ENCODE measurements around the gene SCAP. TPM values are rescaled to one million over a fixed set of nuclear protein-coding genes. Genes with fewer than 3 reads are reported as not detected.
"Not testable (repeated sequence)": the region's sequence is repeated elsewhere in the genome, so short reads cannot be mapped to it uniquely, and the experiment has no call there.

The SCAP gene
- total RNA-seq, 1 donor from 2014 or later: 84.7 TPM

- Histone ChIP-seq H3K27ac (no peak overlapping the region), H3K27me3 (no peaks in the 10 kb centered on the region), H3K9me3 (no peaks in the 10 kb centered on the region), H3K4me3 (no peak overlapping the region), H3K4me1 (peaks cover 31% of the 10 kb centered on the region), H3K36me3 (no peaks in the 10 kb centered on the region)
- DNase-seq (ENCODE audit: extremely low spot score in 2 of 2): no peak
- no peak for TF ChIP-seq POLR2A (IDR thresholded peaks at IDR 0.05)
- TF ChIP-seq CTCF (IDR thresholded peaks at IDR 0.05): no peak
- TF ChIP-seq POLR2AphosphoS5 (IDR thresholded peaks at IDR 0.05; ENCODE audit: insufficient read depth in 1 of 2, low read depth in 1 of 2): no peak
- intact Hi-C loops (cut with DNase I): no loop called here
Observed at GRCh38 chr3:47378869-47379268, 96.9 kb downstream of the SCAP start.

- no peak for TF ChIP-seq POLR2AphosphoS5 (IDR thresholded peaks at IDR 0.05; ENCODE audit: insufficient read depth in 1 of 2, low read depth in 1 of 2)
- no peak for TF ChIP-seq POLR2A (IDR thresholded peaks at IDR 0.05)
- no peak for TF ChIP-seq CTCF (IDR thresholded peaks at IDR 0.05)
- no peak for DNase-seq (ENCODE audit: extremely low spot score in 2 of 2)
- no peak overlapping the region for H3K4me3 ChIP-seq
- intact Hi-C loops (cut with DNase I): no loop called here
- peaks cover 22% of the 10 kb centered on the region for H3K4me1 ChIP-seq
- no peaks in the 10 kb centered on the region for H3K36me3 ChIP-seq
- H3K9me3 ChIP-seq: no peaks in the 10 kb centered on the region
- H3K27ac ChIP-seq: no peak overlapping the region
- H3K27me3 ChIP-seq: no peaks in the 10 kb centered on the region
Observed at GRCh38 chr3:47377186-47377585, 98.6 kb downstream of the SCAP start.

GRCh38 chr3:47376393-47376792 is 99.3 kb downstream of the SCAP start:
- intact Hi-C loops (cut with DNase I): no loop called here
- DNase-seq (ENCODE audit: extremely low spot score in 2 of 2): no peak
- H3K4me3 ChIP-seq: no peak overlapping the region
- H3K4me1 ChIP-seq: peaks cover 14% of the 10 kb centered on the region
- H3K36me3 ChIP-seq: no peaks in the 10 kb centered on the region
- no peaks in the 10 kb centered on the region for H3K9me3 ChIP-seq
- TF ChIP-seq POLR2AphosphoS5 (IDR thresholded peaks at IDR 0.05; ENCODE audit: insufficient read depth in 1 of 2, low read depth in 1 of 2): no peak
- no peak overlapping the region for H3K27ac ChIP-seq
- H3K27me3 ChIP-seq: no peaks in the 10 kb centered on the region

GRCh38 chr3:47374587-47374986 is 101.2 kb downstream of the SCAP start:
- H3K27ac ChIP-seq: no peak overlapping the region
- peaks cover 5% of the 10 kb centered on the region for H3K4me1 ChIP-seq
- no peak for DNase-seq (ENCODE audit: extremely low spot score in 2 of 2)
- H3K27me3 ChIP-seq: no peaks in the 10 kb centered on the region
- no peaks in the 10 kb centered on the region for H3K36me3 ChIP-seq
- intact Hi-C loops (cut with DNase I): no loop called here
- H3K9me3 ChIP-seq: no peaks in the 10 kb centered on the region
- no peak for TF ChIP-seq POLR2A (IDR thresholded peaks at IDR 0.05)
- TF ChIP-seq POLR2AphosphoS5 (IDR thresholded peaks at IDR 0.05; ENCODE audit: insufficient read depth in 1 of 2, low read depth in 1 of 2): no peak
- TF ChIP-seq CTCF (IDR thresholded peaks at IDR 0.05): no peak
- H3K4me3 ChIP-seq: no peak overlapping the region

GRCh38 chr3:47370887-47371697 is 104.6 kb downstream of the SCAP start:
- no peaks in the 10 kb centered on the region for H3K36me3 ChIP-seq
- TF ChIP-seq CTCF (IDR thresholded peaks at IDR 0.05) (peak in 1 of 3 experiments; percentile 26), POLR2AphosphoS5 (IDR thresholded peaks at IDR 0.05; ENCODE audit: insufficient read depth in 1 of 2, low read depth in 1 of 2) (no peak), POLR2A (IDR thresholded peaks at IDR 0.05) (no peak)
- no peak overlapping the region for H3K4me3 ChIP-seq
- no peak overlapping the region for H3K27ac ChIP-seq
- no peaks in the 10 kb centered on the region for H3K9me3 ChIP-seq
- no peaks in the 10 kb centered on the region for H3K4me1 ChIP-seq
- no peaks in the 10 kb centered on the region for H3K27me3 ChIP-seq
- intact Hi-C loops (cut with DNase I): no loop called here
- DNase-seq (ENCODE audit: extremely low spot score in 2 of 2): no peak

- H3K27ac ChIP-seq; H3K9me3 ChIP-seq; intact Hi-C loops (cut with DNase I); H3K4me1 ChIP-seq; H3K27me3 ChIP-seq; H3K36me3 ChIP-seq; DNase-seq (ENCODE audit: extremely low spot score in 2 of 2); H3K4me3 ChIP-seq: not testable (repeated sequence)
Observed at GRCh38 chr3:47370020-47370419, 105.7 kb downstream of the SCAP start.

All from vagina (tissue), 2 donors.